HEK293T (cell line): Measurements from ENCODE around the gene PLEKHH1.

ENCODE experiments used
- CTCF ChIA-PET: fragments of 350-600 bp; formaldehyde crosslinking; extraction: SDS; loops from one replicate; lab custom pipeline; 2021; ENCODE audit warnings: antibody characterized with exemption, inconsistent platforms; lab: Yijun Ruan, JAX
- POLR2A ChIA-PET: fragments of 350-600 bp; formaldehyde crosslinking; extraction: SDS; loops from one replicate; lab custom pipeline; 2020; ENCODE audit warnings: antibody characterized with exemption, inconsistent platforms; lab: Yijun Ruan, JAX
- DNase-seq: peaks from one replicate; pipeline ENCODE4 v3.0.0; 2012; ENCODE audit warnings: mixed read lengths; ENCODE audit errors: extremely low spot score
- ARNT ChIP-seq: fragments of 450-650 bp; IDR thresholded peaks from 2 replicates; pipeline ENCODE4 v1.6.1; 2017; ENCODE audit warnings: mild to moderate bottlenecking
- BHLHE40 ChIP-seq: fragments of 450-650 bp; IDR thresholded peaks from 2 replicates; pipeline ENCODE4 v1.6.1; 2016; ENCODE audit warnings: mild to moderate bottlenecking, moderate library complexity, borderline replicate concordance
- CTBP1 ChIP-seq: fragments of 450-650 bp; IDR thresholded peaks from 2 replicates; pipeline ENCODE4 v1.6.1; 2016; ENCODE audit warnings: borderline replicate concordance
- ELF4 ChIP-seq: fragments of 450-650 bp; IDR thresholded peaks from 2 replicates; pipeline ENCODE4 v1.6.1; 2017; ENCODE audit warnings: antibody characterized with exemption
- FOXA1 ChIP-seq: fragments of 450-650 bp; IDR thresholded peaks from 2 replicates; pipeline ENCODE4 v1.6.1; 2016; ENCODE audit warnings: mild to moderate bottlenecking
- FOXK2 ChIP-seq: fragments of 450-650 bp; IDR thresholded peaks from 2 replicates; pipeline ENCODE4 v1.6.1; 2016; ENCODE audit warnings: mild to moderate bottlenecking
- FOXM1 ChIP-seq: fragments of 450-650 bp; IDR thresholded peaks from 2 replicates; pipeline ENCODE4 v1.6.1; 2017; ENCODE audit warnings: mild to moderate bottlenecking, borderline replicate concordance
- HDGF ChIP-seq: fragments of 450-650 bp; IDR thresholded peaks from 2 replicates; pipeline ENCODE4 v1.6.1; 2017; ENCODE audit warnings: antibody characterized with exemption, borderline replicate concordance
- L3MBTL2 ChIP-seq: fragments of 450-650 bp; conservative IDR thresholded peaks from 2 replicates; pipeline ENCODE4 v1.6.1; 2016; ENCODE audit warnings: mild to moderate bottlenecking
- LEF1 ChIP-seq: fragments of 450-650 bp; IDR thresholded peaks from 2 replicates; pipeline ENCODE4 v1.6.1; 2017; ENCODE audit warnings: mild to moderate bottlenecking, borderline replicate concordance
- NFRKB ChIP-seq: fragments of 450-650 bp; IDR thresholded peaks from 2 replicates; pipeline ENCODE4 v1.6.1; 2016; ENCODE audit warnings: mild to moderate bottlenecking, moderate library complexity
- SP1 ChIP-seq: fragments of 450-650 bp; IDR thresholded peaks from 2 replicates; pipeline ENCODE4 v1.6.1; 2017
- SUZ12 ChIP-seq: fragments of 450-650 bp; IDR thresholded peaks from 2 replicates; pipeline ENCODE4 v1.6.1; 2016; ENCODE audit warnings: mild to moderate bottlenecking
- TARDBP ChIP-seq: fragments of 450-650 bp; IDR thresholded peaks from 2 replicates; pipeline ENCODE4 v1.6.1; 2016
- ZNF384 ChIP-seq: fragments of 450-650 bp; IDR thresholded peaks from 2 replicates; pipeline ENCODE4 v1.6.1; 2016
- TF ChIP-seq, protein P1 (sequence below): fragments of 450-650 bp; IDR thresholded peaks from 2 replicates; pipeline ENCODE4 v1.6.1; 2016

PLEKHH1 gene

DNA sequence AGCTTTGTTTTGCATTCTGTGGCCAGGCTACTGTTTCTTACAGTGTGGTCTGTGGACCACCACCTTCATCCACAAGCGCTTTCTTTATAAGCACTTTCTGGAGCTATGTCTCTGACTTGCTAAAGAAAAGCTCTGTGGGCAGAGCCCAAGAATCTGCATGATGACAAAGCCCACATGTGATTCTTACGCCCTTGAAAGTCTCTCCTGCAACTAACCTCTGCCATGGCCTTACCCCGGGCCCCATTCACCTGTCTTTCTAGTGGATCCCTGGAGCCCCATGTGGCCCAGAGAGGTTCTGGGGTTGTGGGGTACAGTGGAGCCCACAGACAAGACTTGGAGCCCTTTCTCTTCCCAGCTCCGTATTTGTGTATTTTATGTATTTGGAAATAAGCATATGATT is 16.6 kb downstream of the PLEKHH1 start:
- TF ChIP-seq, protein P1, sequence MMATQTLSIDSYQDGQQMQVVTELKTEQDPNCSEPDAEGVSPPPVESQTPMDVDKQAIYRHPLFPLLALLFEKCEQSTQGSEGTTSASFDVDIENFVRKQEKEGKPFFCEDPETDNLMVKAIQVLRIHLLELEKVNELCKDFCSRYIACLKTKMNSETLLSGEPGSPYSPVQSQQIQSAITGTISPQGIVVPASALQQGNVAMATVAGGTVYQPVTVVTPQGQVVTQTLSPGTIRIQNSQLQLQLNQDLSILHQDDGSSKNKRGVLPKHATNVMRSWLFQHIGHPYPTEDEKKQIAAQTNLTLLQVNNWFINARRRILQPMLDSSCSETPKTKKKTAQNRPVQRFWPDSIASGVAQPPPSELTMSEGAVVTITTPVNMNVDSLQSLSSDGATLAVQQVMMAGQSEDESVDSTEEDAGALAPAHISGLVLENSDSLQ: no peak
- TF ChIP-seq ELF4 (no peak), ZNF384 (no peak), LEF1 (no peak), BHLHE40 (no peak), FOXK2 (no peak), SUZ12 (no peak), CTBP1 (no peak), FOXA1 (no peak), L3MBTL2 (no peak), NFRKB (no peak), TARDBP (no peak), FOXM1 (no peak), SP1 (no peak)
- CTCF ChIA-PET: interaction anchor here (0.8 to 0.9 kb wide), 2 partner anchors 19 to 23 kb away, joined by 3 to 4 read pairs; no protein-coding TSS in a partner anchor
- no peak for DNase-seq
- POLR2A ChIA-PET: interaction anchor here (2.8 kb wide), 1 partner anchor 17 kb away, joined by 8 read pairs; the partner anchor contains the start of gene PLEKHH1

GRCh38 chr14:67551123-67551522 is 18.0 kb downstream of the PLEKHH1 start:
- CTCF ChIA-PET: no interaction called here

DNA sequence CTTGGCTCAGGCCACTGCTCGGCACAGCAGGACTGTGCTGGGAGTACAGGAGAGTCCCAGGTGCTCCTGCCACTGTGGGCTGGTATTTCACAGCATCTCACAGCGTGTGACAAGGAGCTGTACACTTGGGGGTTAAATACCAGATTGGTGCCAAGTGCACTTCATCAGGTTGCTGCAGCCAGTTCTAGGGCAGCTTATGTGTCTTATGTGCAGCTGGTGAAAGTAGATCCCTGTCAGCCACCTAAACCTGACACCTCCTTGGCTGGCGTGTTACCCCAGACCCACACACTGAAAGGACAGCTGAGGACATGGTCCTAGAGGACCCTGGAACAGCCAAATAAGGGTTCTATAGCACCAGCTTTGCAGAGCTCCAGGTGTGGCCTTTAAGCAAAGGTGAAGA is 18.9 kb downstream of the PLEKHH1 start:
- TF ChIP-seq FOXA1 (no peak), NFRKB (no peak), FOXM1 (no peak), L3MBTL2 (no peak), BHLHE40 (no peak), HDGF (no peak), ZNF384 (no peak), ARNT (no peak), CTBP1 (no peak), TARDBP (no peak), FOXK2 (no peak), ELF4 (no peak), SUZ12 (no peak), LEF1 (no peak)
- TF ChIP-seq, protein P1: no peak
- ChIA-PET CTCF (no interaction called here), POLR2A (interaction anchor here (2.8 kb wide), 1 partner anchor 19 kb away, joined by 8 read pairs; the partner anchor contains the start of gene PLEKHH1)
- DNase-seq: no peak

More at GRCh38 chr14:67551123-67551522, 18.0 kb downstream of the PLEKHH1 start:
- DNase-seq: no peak
- no peak for TF ChIP-seq CTBP1
- TF ChIP-seq TARDBP: no peak
- TF ChIP-seq ELF4: no peak
- TF ChIP-seq BHLHE40: no peak
- no peak for TF ChIP-seq HDGF
- TF ChIP-seq, protein P1: no peak
- no peak for TF ChIP-seq LEF1
- no peak for TF ChIP-seq NFRKB
- TF ChIP-seq FOXM1: no peak
- no peak for TF ChIP-seq FOXK2
- no peak for TF ChIP-seq FOXA1
- POLR2A ChIA-PET: interaction anchor here (2.8 kb wide), 1 partner anchor 18 kb away, joined by 8 read pairs; the partner anchor contains the start of gene PLEKHH1

DNA sequence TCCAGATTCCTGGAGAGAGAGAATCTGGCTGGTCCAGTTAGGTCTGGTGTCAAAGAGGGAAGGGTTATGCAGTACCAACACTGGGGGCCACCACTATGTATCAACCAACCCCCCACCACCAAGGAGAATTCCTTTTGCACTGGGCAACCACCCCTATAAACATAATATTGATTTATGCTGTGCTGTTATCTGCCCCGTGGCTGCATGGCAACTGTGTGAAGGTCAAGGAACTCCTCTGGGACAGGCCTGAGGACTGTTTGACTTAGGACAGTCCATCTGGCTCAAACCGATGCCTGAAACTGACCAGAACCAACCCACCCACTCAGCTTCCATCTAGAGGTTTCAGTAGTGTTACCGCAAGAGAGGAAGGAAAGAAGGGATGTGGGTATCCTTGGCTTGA is 20.5 kb downstream of the PLEKHH1 start:
- ChIA-PET POLR2A (no interaction called here), CTCF (interaction anchor here (0.6 kb wide), 1 partner anchor 1510 kb away, joined by 3 read pairs; no protein-coding TSS in a partner anchor)
- no peak for DNase-seq
- TF ChIP-seq ZNF384: no peak
- TF ChIP-seq BHLHE40: no peak
- no peak for TF ChIP-seq ELF4
- no peak for TF ChIP-seq ARNT
- no peak for TF ChIP-seq SP1
- TF ChIP-seq L3MBTL2: no peak
- no peak for TF ChIP-seq TARDBP
- no peak for TF ChIP-seq HDGF
- TF ChIP-seq CTBP1: no peak

GRCh38 chr14:67554341-67554740 is 21.3 kb downstream of the PLEKHH1 start:
- no peak for DNase-seq
- TF ChIP-seq L3MBTL2: no peak
- no peak for TF ChIP-seq ARNT
- no peak for TF ChIP-seq BHLHE40
- TF ChIP-seq FOXA1: no peak
- TF ChIP-seq LEF1: no peak
- TF ChIP-seq HDGF: no peak
- ChIA-PET POLR2A (no interaction called here), CTCF (interaction anchor here (0.7 kb wide), 1 partner anchor 127 kb away, joined by 3 read pairs; no protein-coding TSS in a partner anchor)

DNA sequence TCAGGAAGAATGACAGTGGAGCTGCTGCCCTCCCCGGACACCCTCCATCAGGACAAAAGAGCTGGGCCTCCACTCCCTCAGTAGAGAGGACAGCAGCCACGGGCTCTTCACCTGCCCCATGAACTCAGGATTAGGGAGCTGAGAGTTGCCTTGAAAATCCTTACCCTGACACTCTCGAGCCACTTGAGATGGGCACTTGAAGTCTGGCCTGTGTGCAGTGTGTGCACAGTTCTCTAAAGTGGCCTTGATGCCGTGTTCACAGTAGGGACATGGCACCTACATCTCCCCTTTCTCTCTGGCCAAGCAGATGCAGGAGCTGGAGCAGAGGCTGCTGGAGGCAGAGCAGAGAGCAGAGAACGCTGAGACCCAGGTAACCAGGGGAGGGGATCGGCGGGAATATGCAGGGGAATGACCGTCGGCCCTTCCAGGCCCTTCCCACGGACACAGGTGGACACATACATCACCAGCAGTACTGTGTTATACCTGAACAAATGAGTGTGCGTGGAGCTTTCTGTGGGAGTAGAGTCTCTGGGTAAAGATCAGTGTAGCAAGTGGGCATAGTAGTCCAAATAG is 22.5 kb downstream of the PLEKHH1 start:
- TF ChIP-seq FOXM1 (no peak), ELF4 (no peak), FOXA1 (no peak), BHLHE40 (no peak), TARDBP (no peak), ARNT (no peak), CTBP1 (no peak)
- TF ChIP-seq, protein P1: no peak
- POLR2A ChIA-PET: interaction anchor here (2.6 kb wide), 1 partner anchor 23 kb away, joined by 12 read pairs; the partner anchor contains the start of gene PLEKHH1
- no peak for DNase-seq
- CTCF ChIA-PET: interaction anchor here (1.5 kb wide), 2 partner anchors 16 to 29 kb away, joined by 4 to 5 read pairs; no protein-coding TSS in a partner anchor
